Uterus (tissue), 4 donors: ENCODE data around the gene HBEGF. TPM values are rescaled to one million over a fixed set of nuclear protein-coding genes. Genes with fewer than 3 reads are reported as not detected.
A peak's percentile ranks its signal among the peaks of the same experiment; 100 is the strongest.

Experiments used
- DNase-seq, 2 donors: peaks; one replicate each; pipeline ENCODE4 v3.0.0-alpha.2; 2019 to 2020
- H3K27ac ChIP-seq, 2 donors: fragments of 200-600 bp; sonication (generic); 1 replicate in 1 of 2; 2 replicates in 1 of 2; pipeline ENCODE4 v1.5.1; 2016 to 2018
- H3K27me3 ChIP-seq, 2 donors: fragments of 200-600 bp; sonication (generic); one replicate each; pipeline ENCODE4 v1.5.1; 2018 to 2019; ENCODE audit warnings: control low read depth in 1 of 2
- H3K36me3 ChIP-seq, 2 donors: fragments of 200-600 bp; sonication (generic); one replicate each; pipeline ENCODE4 v1.5.1; 2019; ENCODE audit warnings: control low read depth in 1 of 2
- H3K4me1 ChIP-seq, 2 donors: fragments of 200-600 bp; sonication (generic); one replicate each; pipeline ENCODE4 v1.5.1; 2018 to 2019; ENCODE audit warnings: control low read depth in 1 of 2
- H3K4me3 ChIP-seq, 2 donors: fragments of 200-600 bp; sonication (generic); 1 replicate in 1 of 2; 2 replicates in 1 of 2; pipeline ENCODE4 v1.5.1; 2018 to 2019; ENCODE audit warnings: mild to moderate bottlenecking in 1 of 2
- H3K9me3 ChIP-seq, 2 donors: fragments of 200-600 bp; sonication (generic); one replicate each; pipeline ENCODE4 v1.5.1; 2019; ENCODE audit warnings: control low read depth in 1 of 2
- CTCF ChIP-seq, 4 experiments: fragments of 200-600 bp in 2 of 4; fragments of 450-650 bp in 2 of 4; sonication (generic) in 2 of 4; IDR thresholded peaks; one replicate each; pipeline ENCODE4 v1.5.1; 2016 to 2019; ENCODE audit warnings: antibody characterized with exemption in 4 of 4, mild to moderate bottlenecking in 2 of 4, moderate library complexity in 1 of 4
- POLR2A ChIP-seq, 2 donors: fragments of 450-650 bp; IDR thresholded peaks; one replicate each; pipeline ENCODE4 v1.6.1; 2016; ENCODE audit warnings: antibody characterized with exemption in 2 of 2, mild to moderate bottlenecking in 1 of 2, moderate library complexity in 1 of 2
- intact Hi-C: fragments of 100-400 bp; cut with DNase I; formaldehyde crosslinking; loops from one replicate; pipeline ENCODE4 v1.15.1; 2023; ENCODE audit warnings: low total_unique reads
- total RNA-seq, 4 donors: library from RNA; depleted of rRNA in 3 of 4; stranded (reverse); fragments of >200 nt in 3 of 4; gene quantifications; one replicate each; pipeline versions ENCODE4 v1.1.0 to v1.2.4, GENCODE V29; 2014 to 2023
- donor health status: DM: yes; HTN: yes; CAD: no.

HBEGF gene
- total RNA-seq, 4 donors from 2014 or later = 0.77 to 24.4 (median 8.4) TPM

DNA sequence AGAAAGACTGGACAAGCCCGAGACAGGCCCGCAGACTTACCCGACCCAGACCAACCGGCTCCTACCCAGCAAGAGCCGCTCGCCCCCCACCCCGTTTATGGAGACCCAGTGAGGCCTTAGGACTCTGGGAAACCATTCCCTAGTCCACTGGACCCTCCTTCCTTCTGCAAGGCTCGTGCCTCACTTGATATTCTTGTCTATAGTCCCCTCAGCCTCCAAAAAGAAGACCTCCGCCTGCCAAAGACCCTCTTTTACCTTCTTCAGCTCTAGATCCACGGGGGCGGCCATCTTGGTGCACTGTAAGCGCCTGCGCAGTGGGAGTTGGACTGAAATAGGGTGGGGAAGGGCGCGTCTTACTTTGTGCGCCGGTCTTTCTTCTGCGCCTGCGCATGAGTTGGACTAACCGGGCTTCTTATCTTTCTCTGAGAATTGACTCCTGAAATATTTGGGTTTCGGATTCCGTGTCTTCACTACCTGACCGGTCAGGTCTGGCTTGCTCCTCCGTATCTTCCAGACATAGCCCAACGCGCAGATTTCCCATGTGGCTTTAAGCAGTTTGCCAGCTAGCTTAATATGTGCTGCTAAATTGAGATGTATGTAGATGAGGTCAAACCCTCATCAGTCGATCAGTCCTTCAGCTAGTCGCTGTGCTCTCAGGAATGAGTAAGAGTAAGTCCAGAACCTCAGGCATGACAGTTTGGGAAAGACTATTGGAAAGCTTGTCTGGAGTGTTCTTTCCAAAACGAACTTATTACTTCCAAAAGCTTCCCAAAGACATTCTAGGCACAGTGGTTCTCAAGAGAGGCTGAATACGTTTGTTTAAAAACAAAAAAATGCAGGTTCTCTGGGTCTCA, 43.4 kb downstream of the HBEGF start, which contains the start of gene PFDN1:
Gene PFDN1 (minus strand): TSS at position 316 of the 854 bp plus-strand sequence. CDS start 28 bp downstream, at position 288.
- Histone ChIP-seq H3K36me3 (no peaks in the 10 kb centered on the region), H3K27ac (peak within 1 kb of the TSS; percentile 83 to 95), H3K27me3 (no peaks in the 10 kb centered on the region), H3K4me3 (peak within 1 kb of the TSS; percentile 75 to 97), H3K4me1 (peaks cover 0 to 12% of the 10 kb centered on the region in 2 donors), H3K9me3 (no peaks in the 10 kb centered on the region)
- TF ChIP-seq POLR2A (IDR thresholded peaks at IDR 0.05) = peak; percentile 50 to 56
- no peak for TF ChIP-seq CTCF (IDR thresholded peaks at IDR 0.05)
- DNase-seq = peak; percentile 92 to 95
- intact Hi-C loops = no loop called here

DNA sequence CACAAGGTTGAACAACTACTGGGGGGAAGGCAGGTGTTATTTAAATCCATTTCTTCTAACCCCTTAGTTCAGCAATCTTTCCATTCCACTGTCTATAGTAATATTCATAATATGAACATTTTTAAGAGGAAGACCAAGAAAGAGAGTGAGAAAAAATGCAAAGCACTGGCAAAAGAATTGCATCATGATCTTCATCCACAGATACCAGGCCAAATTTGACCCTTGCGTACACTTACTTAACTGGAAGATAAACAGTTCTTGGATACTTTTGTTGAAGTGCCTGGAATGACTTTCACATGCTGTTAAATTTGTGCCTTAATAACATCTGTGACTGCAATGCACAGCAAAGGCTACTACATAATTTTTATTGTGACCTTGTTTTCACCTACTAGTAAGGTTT, 45.3 kb downstream of the HBEGF start:
- H3K36me3 ChIP-seq = no peaks in the 10 kb centered on the region
- no peak overlapping the region for H3K27ac ChIP-seq
- intact Hi-C loops = no loop called here
- H3K27me3 ChIP-seq = no peaks in the 10 kb centered on the region
- H3K4me1 ChIP-seq = peaks cover 0 to 12% of the 10 kb centered on the region in 2 donors
- DNase-seq = no peak
- H3K9me3 ChIP-seq = no peaks in the 10 kb centered on the region
- H3K4me3 ChIP-seq = no peak overlapping the region
- no peak for TF ChIP-seq CTCF (IDR thresholded peaks at IDR 0.05)
- TF ChIP-seq POLR2A (IDR thresholded peaks at IDR 0.05) = no peak

DNA sequence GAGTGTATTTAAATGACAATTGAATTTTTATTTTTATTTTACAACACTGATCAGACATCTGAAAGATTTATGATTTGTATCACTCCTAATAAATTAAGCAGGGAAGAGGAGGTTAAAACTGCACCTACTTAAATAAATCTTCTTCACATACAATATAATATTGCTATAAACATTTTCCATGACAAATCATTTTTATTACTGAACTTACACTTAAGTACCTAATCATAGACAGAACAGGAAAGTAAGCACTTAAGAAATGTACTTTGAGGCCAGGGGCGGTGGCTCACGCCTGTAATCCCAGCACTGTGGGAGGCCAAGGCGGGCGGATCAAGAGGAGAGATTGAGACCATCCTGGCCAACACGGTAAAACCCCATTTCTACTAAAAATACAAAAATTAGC, 47.3 kb downstream of the HBEGF start:
- intact Hi-C loops = no loop called here
- no peak for DNase-seq
- Histone ChIP-seq H3K27ac (peak overlapping the region; percentile 68 to 75), H3K27me3 (no peaks in the 10 kb centered on the region), H3K4me1 (peaks cover 0 to 18% of the 10 kb centered on the region in 2 donors), H3K9me3 (no peaks in the 10 kb centered on the region), H3K36me3 (no peaks in the 10 kb centered on the region), H3K4me3 (no peak overlapping the region)
- no peak for TF ChIP-seq CTCF (IDR thresholded peaks at IDR 0.05)
- no peak for TF ChIP-seq POLR2A (IDR thresholded peaks at IDR 0.05)

GRCh38 chr5:140298183-140298601, 48.2 kb downstream of the HBEGF start:
- peak overlapping the region; percentile 68 to 75 for H3K27ac ChIP-seq
- no peak for TF ChIP-seq CTCF (IDR thresholded peaks at IDR 0.05)
- TF ChIP-seq POLR2A (IDR thresholded peaks at IDR 0.05) = no peak
- DNase-seq = no peak
- H3K27me3 ChIP-seq = no peaks in the 10 kb centered on the region
- no peaks in the 10 kb centered on the region for H3K9me3 ChIP-seq
- H3K4me3 ChIP-seq = no peak overlapping the region
- no peaks in the 10 kb centered on the region for H3K36me3 ChIP-seq
- intact Hi-C loops = no loop called here
- peaks cover 0 to 18% of the 10 kb centered on the region in 2 donors for H3K4me1 ChIP-seq

GRCh38 chr5:140297283-140297682, 49.1 kb downstream of the HBEGF start:
- intact Hi-C loops = no loop called here
- Histone ChIP-seq H3K36me3 (no peaks in the 10 kb centered on the region), H3K4me1 (peaks cover 0 to 18% of the 10 kb centered on the region in 2 donors), H3K27ac (peak overlapping the region; percentile 68 to 75), H3K27me3 (no peaks in the 10 kb centered on the region), H3K9me3 (no peaks in the 10 kb centered on the region), H3K4me3 (no peak overlapping the region)
- DNase-seq = no peak
- TF ChIP-seq POLR2A (IDR thresholded peaks at IDR 0.05) = no peak
- TF ChIP-seq CTCF (IDR thresholded peaks at IDR 0.05) = no peak
